ENCODE data around the gene IL1RAPL1. TPM values are rescaled to one million over a fixed set of nuclear protein-coding genes. Genes with fewer than 3 reads are reported as not detected.

IL1RAPL1 gene
- total RNA-seq, 2 experiments from 2014 or later, result not detected

- DNase-seq (no peak), ATAC-seq (ENCODE audit: poor library complexity) (no peak)
- TF ChIP-seq CTCF (IDR thresholded peaks at IDR 0.05), result no peak
- no peaks in the 10 kb centered on the region for H3K4me1 Mint-ChIP-seq (ENCODE audit: low read depth)
- H3K27ac ChIP-seq (ENCODE audit: low read depth in 1 of 2, low read length in 2 of 2), result no peak overlapping the region
- no peaks in the 10 kb centered on the region for H3K36me3 Mint-ChIP-seq (ENCODE audit: low read depth)
- no peaks in the 10 kb centered on the region for H3K9me3 ChIP-seq (ENCODE audit: control insufficient read depth in 1 of 2, insufficient read depth in 1 of 2, low read length in 2 of 2)
- H3K4me3 ChIP-seq (ENCODE audit: low read length), result no peak overlapping the region
- POLR2A ChIA-PET, result no interaction called here
- H3K27ac Mint-ChIP-seq, result no peak overlapping the region
- no peaks in the 10 kb centered on the region for H3K27me3 ChIP-seq (ENCODE audit: control insufficient read depth in 1 of 2, insufficient read depth in 2 of 2, low read length in 2 of 2)
- no peaks in the 10 kb centered on the region for H3K4me1 ChIP-seq (ENCODE audit: insufficient read depth, low read length)
- H3K4me3 Mint-ChIP-seq, result no peak overlapping the region
- CTCF ChIA-PET, result no interaction called here
- no peaks in the 10 kb centered on the region for H3K27me3 Mint-ChIP-seq
- H3K36me3 ChIP-seq (ENCODE audit: insufficient read depth, low read length), result no peaks in the 10 kb centered on the region
- H3K9me3 Mint-ChIP-seq, result no peaks in the 10 kb centered on the region
- intact Hi-C loops (cut with DNase I, micrococcal nuclease), result no loop called here
These were observed 1211.2 kb downstream of the IL1RAPL1 start for GRCh38 chrX:29798469-29798868.

GRCh38 chrX:29813174-29813573, 1225.9 kb downstream of the IL1RAPL1 start:
- H3K27me3 ChIP-seq (ENCODE audit: control insufficient read depth in 1 of 2, insufficient read depth in 2 of 2, low read length in 2 of 2), result no peaks in the 10 kb centered on the region
- ATAC-seq (ENCODE audit: poor library complexity), result no peak
- Mint-ChIP-seq H3K9me3 (peaks cover 2% of the 10 kb centered on the region), H3K4me1 (ENCODE audit: low read depth) (no peaks in the 10 kb centered on the region), H3K27ac (no peak overlapping the region), H3K4me3 (no peak overlapping the region), H3K36me3 (ENCODE audit: low read depth) (no peaks in the 10 kb centered on the region), H3K27me3 (no peaks in the 10 kb centered on the region)
- H3K9me3 ChIP-seq (ENCODE audit: control insufficient read depth in 1 of 2, insufficient read depth in 1 of 2, low read length in 2 of 2), result no peaks in the 10 kb centered on the region
- DNase-seq, result no peak
- TF ChIP-seq CTCF (IDR thresholded peaks at IDR 0.05), result no peak
- no peaks in the 10 kb centered on the region for H3K4me1 ChIP-seq (ENCODE audit: insufficient read depth, low read length)
- no peaks in the 10 kb centered on the region for H3K36me3 ChIP-seq (ENCODE audit: insufficient read depth, low read length)
- ChIA-PET POLR2A (no interaction called here), CTCF (no interaction called here)
- intact Hi-C loops (cut with DNase I, micrococcal nuclease), result no loop called here
- no peak overlapping the region for H3K27ac ChIP-seq (ENCODE audit: low read depth in 1 of 2, low read length in 2 of 2)
- H3K4me3 ChIP-seq (ENCODE audit: low read length), result no peak overlapping the region

- DNase-seq, result no peak
- Histone ChIP-seq H3K4me3 (ENCODE audit: low read length) (no peak overlapping the region), H3K4me1 (ENCODE audit: insufficient read depth, low read length) (no peaks in the 10 kb centered on the region), H3K9me3 (ENCODE audit: control insufficient read depth in 1 of 2, insufficient read depth in 1 of 2, low read length in 2 of 2) (no peaks in the 10 kb centered on the region), H3K27ac (ENCODE audit: low read depth in 1 of 2, low read length in 2 of 2) (no peak overlapping the region), H3K27me3 (ENCODE audit: control insufficient read depth in 1 of 2, insufficient read depth in 2 of 2, low read length in 2 of 2) (no peaks in the 10 kb centered on the region), H3K36me3 (ENCODE audit: insufficient read depth, low read length) (no peaks in the 10 kb centered on the region)
- no peak for TF ChIP-seq CTCF (IDR thresholded peaks at IDR 0.05)
- Mint-ChIP-seq H3K27me3 (no peaks in the 10 kb centered on the region), H3K9me3 (no peaks in the 10 kb centered on the region), H3K36me3 (ENCODE audit: low read depth) (no peaks in the 10 kb centered on the region), H3K4me1 (ENCODE audit: low read depth) (no peaks in the 10 kb centered on the region), H3K4me3 (no peak overlapping the region), H3K27ac (no peak overlapping the region)
- ChIA-PET CTCF (no interaction called here), POLR2A (no interaction called here)
- ATAC-seq (ENCODE audit: poor library complexity), result no peak
- intact Hi-C loops (cut with DNase I, micrococcal nuclease), result no loop called here
These were observed 1237.1 kb downstream of the IL1RAPL1 start for GRCh38 chrX:29824176-29824906.

All from CD4-positive, alpha-beta T cell (primary cell).